ENCODE results near the gene FKBP11.
A peak's percentile ranks its signal among the peaks of the same experiment; 100 is the strongest.

- no peak for TF ChIP-seq EP300 (IDR thresholded peaks at IDR 0.05; ENCODE audit: low read depth)
- peak; percentile 49 to 71 (median 58) for TF ChIP-seq CTCF (IDR thresholded peaks at IDR 0.05)
- TF ChIP-seq POLR2A (IDR thresholded peaks at IDR 0.05), result no peak
These were observed 48.8 kb upstream of the FKBP11 start for GRCh38 chr12:48973941-48974673.

All from transverse colon (tissue), 3 donors.